GM18505 (cell line): ENCODE results near the gene PMS2.
"Not testable (repeated sequence)": the region's sequence is repeated elsewhere in the genome, so short reads cannot be mapped to it uniquely, and the experiment has no call there.

Experiments
- ATAC-seq: cut with Tn5 transposase; IDR thresholded peaks from one replicate; pipeline ENCODE4 v1.9.1; 2021; ENCODE audit not compliant: unreplicated experiment
- POLR2A ChIP-seq: IDR thresholded peaks from 4 replicates; pipeline ENCODE4 v1.6.1; 2011; ENCODE audit warnings: borderline replicate concordance; ENCODE audit not compliant: insufficient read depth, insufficient read length; ENCODE audit errors: extremely low read depth

Gene PMS2

DNA sequence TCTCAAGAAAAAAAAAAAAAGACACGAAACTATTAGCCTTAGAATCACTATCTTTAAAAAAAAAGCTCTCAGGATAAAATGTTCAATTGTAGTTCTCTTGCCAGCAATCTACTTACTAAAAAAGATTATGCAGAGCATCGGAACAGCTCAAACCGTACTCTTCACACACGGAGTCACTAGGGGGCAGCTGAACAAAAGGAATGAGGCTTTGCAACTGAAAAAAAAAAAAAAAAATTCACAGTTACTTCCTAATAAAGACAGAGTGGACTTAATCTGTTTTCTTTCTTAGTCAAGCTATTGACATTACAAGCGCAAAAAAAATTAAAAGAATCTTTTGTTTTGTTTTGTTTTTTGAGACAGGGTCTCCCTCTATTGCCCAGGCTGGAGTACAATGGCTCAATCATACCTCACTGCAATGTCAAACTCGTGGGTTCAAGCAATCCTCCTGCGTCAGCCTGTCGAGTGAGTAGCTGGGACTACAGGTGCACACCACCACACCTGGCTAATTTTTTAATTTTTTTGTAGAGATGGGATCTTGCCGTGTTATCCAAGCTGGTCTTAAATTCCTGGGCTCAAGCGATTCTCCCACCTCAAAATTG lies 11.5 kb downstream of the PMS2 start:
- TF ChIP-seq POLR2A: no peak
- ATAC-seq: no peak

DNA sequence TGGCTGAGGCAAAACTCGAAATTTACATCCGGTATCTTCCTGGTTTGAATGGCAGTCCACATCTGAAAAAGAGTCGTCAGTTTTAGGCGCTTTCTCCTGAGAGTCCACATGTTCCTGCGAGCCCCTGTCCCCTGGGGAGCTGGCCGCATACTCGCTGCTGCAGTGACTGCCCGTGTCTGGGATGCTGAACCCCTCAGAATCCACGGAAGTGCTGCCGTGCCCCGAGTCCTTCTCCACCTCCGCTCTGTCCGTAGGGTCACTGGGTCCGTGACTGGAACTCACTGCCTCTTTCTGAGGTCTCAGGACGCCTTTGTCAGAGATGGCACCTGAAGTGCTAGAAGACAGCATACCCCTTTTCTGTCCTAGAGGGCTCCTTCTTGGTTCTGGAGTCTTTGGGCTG lies 21.8 kb downstream of the PMS2 start:
- not testable (repeated sequence) for ATAC-seq

DNA sequence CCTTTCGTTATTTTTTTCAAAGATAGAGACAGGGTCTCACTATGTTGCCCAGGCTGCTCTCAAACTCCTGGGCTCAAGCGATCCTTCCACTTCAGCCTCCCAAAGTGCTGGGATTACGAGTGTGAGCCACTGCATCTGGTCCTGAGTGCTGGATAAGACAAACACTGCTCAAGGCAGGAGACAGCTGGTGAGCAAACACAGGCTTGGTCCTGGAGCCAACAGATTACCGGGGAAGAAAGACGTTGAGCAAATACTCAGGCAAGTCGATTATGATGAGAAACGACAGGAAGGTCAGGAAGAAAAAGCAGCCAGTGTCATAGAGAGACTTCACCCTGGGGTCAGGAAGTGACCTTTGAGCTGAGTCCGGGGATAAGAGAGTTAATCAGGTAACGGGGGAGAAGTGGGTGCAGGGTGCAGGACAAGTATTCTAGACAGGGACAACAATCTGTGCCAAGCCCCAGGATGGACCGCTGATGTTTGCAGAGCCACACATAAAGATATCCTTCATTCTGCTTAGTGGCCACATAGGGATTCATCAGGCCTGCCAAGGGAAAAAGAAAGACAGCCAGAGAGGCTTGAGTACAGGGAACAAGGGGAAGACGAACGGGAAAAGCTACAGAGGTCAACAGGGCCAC lies 29.1 kb downstream of the PMS2 start:
- ATAC-seq: not testable (repeated sequence)

DNA sequence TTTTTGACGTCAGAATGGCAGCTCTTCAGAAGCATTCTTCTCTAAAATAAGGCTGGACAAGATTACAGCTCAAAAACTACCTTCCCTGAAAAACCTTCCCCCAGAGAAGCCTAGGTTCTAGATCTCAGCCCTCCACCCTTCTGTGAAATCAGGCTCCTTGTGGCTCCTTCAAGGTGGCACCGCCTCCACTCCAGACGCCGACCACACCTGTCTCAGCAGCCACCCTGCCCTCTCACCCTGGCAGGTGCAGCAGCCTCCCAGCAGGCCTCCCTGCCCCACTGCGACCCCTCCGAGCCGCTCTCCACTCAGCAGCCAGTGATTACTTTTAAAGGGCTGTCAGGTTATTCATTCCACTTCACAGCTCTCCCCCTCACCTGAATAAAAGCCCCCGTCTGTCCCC lies 35.3 kb downstream of the PMS2 start:
- not testable (repeated sequence) for ATAC-seq

DNA sequence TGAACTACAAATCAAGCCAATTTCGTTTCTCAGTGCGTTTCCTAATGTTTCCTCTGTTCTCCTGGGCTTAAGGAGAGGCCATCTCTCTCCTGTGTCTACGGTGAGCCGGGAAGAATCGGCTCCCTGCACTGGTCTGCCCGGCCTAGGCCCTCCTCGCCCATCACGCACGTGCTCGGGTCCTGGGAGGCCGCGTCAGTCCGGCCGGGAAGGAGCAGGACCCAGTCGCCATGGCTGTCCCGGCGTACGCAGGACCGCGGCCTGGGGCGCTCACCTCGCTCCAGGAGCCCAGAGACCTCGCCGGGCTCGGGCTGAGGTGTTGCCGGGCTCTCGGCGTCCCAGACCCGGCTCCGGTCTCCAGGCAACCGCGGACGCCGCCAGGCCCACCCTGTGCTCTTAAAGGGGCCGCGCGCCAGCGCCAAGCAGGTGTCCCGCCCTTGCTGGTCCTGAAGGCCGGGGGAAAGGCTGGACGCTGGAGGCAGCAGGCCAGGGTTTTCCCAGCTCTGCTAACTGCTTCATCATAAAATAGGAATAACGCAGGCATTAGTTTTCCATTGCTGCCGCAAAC lies 38.4 kb downstream of the PMS2 start, which contains the start of gene RSPH10B:
RSPH10B (minus strand) TSS at position 343 of the 565 bp plus-strand sequence. CDS start 3,573 bp downstream, outside the sequence.
- not testable (repeated sequence) for ATAC-seq

DNA sequence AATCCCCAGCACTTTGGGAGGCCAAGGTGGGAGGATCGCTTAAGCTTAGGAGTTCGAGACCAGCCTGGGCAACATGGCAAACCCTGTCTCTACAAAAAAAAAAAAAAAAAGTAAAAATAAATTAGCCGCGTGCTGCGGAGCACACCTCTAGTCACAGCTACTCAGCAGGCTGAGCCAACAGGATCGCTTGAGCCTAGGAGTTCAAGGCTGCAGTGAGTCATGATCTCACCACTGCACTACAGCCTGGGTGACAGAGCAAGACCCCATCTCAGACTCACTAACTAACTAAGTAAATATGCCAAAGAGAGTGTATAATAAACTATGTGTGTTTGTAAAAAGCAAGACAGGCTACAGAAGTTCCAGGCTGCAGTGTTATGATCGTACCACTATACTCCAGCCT lies 45.0 kb downstream of the PMS2 start:
- not testable (repeated sequence) for ATAC-seq

DNA sequence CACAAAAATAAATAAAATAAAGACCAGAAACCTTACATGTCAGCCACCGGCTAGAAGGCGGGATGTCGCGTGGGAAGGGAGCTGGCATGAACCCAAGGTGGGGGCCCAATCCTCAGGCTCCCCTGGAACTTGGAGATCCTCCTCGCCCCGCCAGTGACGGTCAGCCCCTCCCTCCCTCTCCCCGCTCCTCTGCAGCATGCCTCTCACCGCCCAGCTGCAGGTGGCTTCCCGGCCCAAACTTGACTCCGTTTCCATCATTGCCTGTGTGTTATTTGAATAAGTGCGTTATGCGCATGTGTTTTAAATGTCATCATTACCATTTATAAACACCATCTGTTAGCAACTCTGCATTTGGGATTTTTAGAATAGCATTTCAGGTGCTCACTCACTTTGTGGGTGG lies 45.6 kb downstream of the PMS2 start:
- ATAC-seq: not testable (repeated sequence)

DNA sequence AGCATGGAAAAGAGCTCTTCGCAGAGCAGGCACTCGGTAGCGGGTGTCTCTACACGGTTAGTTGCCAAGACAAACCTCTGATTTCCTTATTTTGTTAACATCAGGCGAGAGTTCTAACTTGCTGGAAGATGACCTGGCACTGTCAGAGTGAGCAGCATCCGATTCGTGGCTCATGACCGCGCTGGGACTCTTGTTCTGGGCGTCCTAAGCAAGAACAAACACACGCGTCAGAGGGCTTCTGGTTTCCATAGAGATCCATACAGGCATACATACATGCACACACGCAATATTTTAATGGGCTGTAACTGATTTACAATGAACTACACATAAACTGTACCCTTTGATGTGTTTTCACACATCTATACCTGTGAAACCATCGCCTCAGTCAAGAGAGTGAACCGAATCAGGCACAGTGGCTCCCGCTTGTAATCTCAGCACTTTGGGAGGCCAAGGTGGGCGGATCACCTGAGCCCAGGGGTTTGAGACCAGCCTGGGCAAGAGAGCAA lies 73.9 kb downstream of the PMS2 start:
- not testable (repeated sequence) for ATAC-seq

DNA sequence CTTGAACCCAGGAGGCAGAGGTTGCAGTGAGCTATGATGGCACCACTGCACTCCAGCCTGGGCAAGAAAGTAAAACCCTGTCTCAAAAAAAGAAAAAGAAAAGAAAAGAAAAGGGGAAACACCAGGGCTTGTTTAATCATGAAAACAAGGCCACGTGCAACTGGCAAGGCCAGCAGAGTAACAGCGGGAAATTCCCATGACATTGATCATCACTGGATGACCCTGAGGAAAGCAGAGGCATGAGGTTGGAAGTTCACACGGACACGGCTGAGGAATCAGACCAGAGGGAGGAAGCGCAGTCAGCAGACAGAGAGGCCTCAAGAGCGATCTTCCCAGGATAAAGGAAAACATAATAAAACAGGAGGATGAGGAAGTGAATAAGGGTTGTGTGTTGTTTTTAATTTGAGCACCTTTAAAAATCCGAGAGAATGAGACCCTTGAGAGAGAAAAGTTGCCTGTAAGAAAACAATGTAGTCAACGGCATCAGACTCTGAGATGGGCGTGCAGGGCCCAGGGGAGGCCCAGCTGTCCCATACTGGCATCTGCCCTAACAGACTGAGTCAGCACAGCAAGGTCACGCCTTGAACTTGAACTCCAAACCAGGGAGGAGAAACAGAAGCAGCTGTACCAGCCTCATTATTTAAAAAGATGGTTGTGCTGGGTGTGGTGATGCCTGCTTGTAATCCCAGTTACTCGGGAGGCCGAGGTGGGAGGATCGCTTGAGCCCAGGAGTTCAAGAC lies 76.8 kb downstream of the PMS2 start:
- ATAC-seq: not testable (repeated sequence)

DNA sequence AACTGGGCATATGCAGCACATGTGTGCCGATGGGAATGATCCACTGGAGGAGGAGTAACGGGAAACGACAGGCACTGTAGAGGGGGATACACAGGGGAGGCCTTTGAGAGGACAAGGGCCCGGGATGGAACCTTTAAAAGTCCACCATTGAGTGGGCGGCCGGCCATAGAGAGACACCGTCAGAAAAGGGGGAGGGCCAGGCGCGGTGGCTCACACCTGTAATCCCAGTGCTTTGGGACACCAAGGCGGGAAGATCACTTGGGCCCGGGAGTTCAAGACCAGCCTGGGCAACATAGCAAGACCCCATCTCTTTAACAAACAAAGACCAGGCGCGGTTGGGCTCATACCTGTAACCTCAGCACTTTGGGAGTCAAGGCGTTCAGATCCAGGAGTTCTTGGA lies 77.6 kb downstream of the PMS2 start:
- not testable (repeated sequence) for ATAC-seq

DNA sequence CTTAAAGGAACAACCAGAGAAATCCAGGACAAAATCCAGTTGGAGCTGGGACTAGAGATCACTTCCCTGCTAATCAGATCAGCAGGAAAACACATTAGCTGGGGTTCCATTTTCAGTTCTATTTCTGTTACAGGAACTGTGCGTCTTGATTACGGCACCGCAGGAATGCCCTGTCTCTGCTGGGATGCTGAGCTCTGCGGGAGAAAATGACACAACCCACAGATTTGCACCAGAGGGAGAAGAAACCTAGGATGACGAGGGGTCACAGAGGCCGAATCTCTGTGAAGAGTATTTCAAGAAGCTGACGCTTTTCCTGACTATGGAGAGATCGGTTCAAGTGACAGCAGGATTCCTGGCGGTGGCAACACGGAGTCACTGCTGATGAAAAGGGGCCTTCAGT lies 78.6 kb downstream of the PMS2 start:
- not testable (repeated sequence) for ATAC-seq

DNA sequence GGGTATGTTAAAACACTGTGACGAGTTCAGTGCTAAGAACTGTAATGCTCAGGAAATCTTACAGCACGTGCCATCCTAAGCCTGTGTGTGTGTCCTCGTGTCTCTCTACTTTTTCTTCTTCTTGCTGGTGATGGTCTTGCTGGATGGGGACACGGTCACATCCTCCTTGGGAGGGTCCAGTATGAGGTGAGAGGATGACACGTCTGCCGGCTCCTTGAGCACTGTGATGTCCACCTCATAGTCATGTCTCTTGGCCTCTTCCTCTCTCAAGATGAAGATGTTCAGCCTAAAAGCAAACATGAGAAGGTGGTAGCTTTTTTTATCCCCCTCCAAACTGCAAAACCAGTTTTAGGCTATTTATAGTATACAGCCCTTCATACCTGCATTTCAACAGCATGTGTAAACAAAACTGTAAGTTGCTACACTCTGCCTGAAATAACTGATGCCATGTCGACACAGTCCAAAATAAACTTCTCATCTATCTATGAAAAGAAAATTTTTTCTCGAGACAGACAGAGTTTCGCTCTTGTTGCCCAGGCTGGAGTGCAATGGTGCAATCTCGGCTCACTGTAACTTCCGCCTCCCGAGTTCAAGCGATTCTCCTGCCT lies 82.5 kb downstream of the PMS2 start:
- ATAC-seq: not testable (repeated sequence)

DNA sequence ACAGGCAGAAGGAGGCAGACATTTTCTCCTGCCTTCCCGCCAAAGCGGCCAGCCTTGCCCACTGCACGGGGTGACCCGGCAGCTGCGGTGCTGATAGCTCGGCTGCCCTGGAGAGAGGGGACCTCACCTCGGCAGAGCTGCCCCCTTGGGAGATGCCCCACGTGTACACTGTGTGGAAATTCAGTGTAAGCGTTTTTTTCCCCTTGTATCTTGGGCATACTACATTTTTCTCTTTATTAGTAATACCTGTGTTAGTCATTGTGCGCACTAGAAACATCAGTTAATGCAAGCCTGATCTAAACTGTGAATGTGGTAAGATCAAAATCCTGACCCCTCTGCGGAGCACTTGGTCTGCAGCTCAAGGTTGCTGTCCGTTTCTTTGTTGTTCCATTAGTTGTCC lies 84.2 kb downstream of the PMS2 start:
- not testable (repeated sequence) for ATAC-seq

DNA sequence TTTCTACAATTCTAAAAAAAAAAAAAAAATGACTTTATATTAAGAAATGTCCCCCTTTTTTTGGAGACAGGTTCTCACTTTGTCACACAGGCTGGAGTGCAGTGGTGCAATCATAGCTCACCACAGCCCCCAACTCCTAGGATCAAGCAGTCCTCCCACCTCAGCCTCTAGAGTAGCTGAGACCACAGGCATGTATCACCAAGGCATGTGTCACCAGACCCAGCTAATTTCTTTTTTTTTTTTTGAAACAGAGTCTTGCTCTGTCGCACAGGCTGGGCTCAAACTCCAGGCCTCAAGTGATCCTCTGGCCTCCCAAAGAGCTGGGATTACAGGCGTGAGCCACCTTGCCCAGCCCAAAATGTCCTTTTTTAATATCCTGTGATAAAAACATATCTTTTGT lies 84.7 kb downstream of the PMS2 start:
- not testable (repeated sequence) for ATAC-seq
